PC-9 (cell line): Measurements from ENCODE around the gene PRRG3.

ENCODE experiments used
- CTCF ChIP-seq: fragments of 200-600 bp; sonication (generic); conservative IDR thresholded peaks from 2 replicates; pipeline ENCODE4 v1.6.1; 2017; ENCODE audit warnings: mixed run types, antibody characterized with exemption, mild to moderate bottlenecking, moderate library complexity
- EZH2 ChIP-seq: fragments of 200-600 bp; sonication (generic); IDR thresholded peaks from 2 replicates; pipeline ENCODE4 v1.8.0; 2017; ENCODE audit warnings: antibody characterized with exemption, low read depth

GRCh38 chrX:151723156-151723760 is 28.0 kb downstream of the PRRG3 start:
- TF ChIP-seq EZH2 (no peak), CTCF (no peak)
